IMR-90 (cell line): ENCODE measurements around the gene GFRA4. TPM values are rescaled to one million over a fixed set of nuclear protein-coding genes. Genes with fewer than 3 reads are reported as not detected.

Experiments used
- ATAC-seq: fragments of 200-7000 bp; cut with Tn5 transposase; 2 replicates; pipeline ENCODE4 v1.9.1; 2020; ENCODE audit warnings: low read depth, mild to moderate bottlenecking, moderate library complexity
- BruUV-seq: library from RNA; stranded (reverse); fragments of 400-500 nt; replicated peaks from 2 replicates; lab custom pipeline; 2021; lab: Mats Ljungman, UMichigan
- CTCF ChIA-PET: fragments of 300-600 bp; formaldehyde crosslinking; extraction: SDS; loops from one replicate; lab custom pipeline; 2021; ENCODE audit warnings: antibody characterized with exemption; lab: Yijun Ruan, JAX
- POLR2A ChIA-PET: fragments of 300-600 bp; sonication (Branson Sonifier 250); formaldehyde crosslinking; loops from one replicate; lab custom pipeline; 2022; ENCODE audit warnings: antibody characterized with exemption; ENCODE audit not compliant: unreplicated experiment; lab: Charles Lee
- DNase-seq: peaks from one replicate; pipeline ENCODE4 v3.0.0; 2013
- H2AFZ ChIP-seq: replicated peaks from 2 replicates; pipeline ENCODE3; 2013; ENCODE audit warnings: low read length, mild to moderate bottlenecking; ENCODE audit not compliant: poor library complexity
- H2AK5ac ChIP-seq: 2 replicates; pipeline ENCODE4 v1.6.1; 2013; ENCODE audit warnings: low read depth, low read length, inconsistent platforms
- H2AK9ac ChIP-seq: replicated peaks from 2 replicates; pipeline ENCODE3; 2013; ENCODE audit warnings: mild to moderate bottlenecking, low read depth, low read length, moderate library complexity; ENCODE audit not compliant: poor library complexity
- H2BK120ac ChIP-seq: 2 replicates; pipeline ENCODE4 v1.6.1; 2013; ENCODE audit warnings: low read depth, low read length, inconsistent platforms
- H2BK15ac ChIP-seq: 3 replicates; pipeline ENCODE4 v1.6.1; 2013; ENCODE audit warnings: low read depth, low read length, inconsistent platforms
- H2BK20ac ChIP-seq: 2 replicates; pipeline ENCODE4 v1.6.1; 2013; ENCODE audit warnings: low read depth, mild to moderate bottlenecking, inconsistent platforms, low read length, moderate library complexity
- H2BK5ac ChIP-seq: 2 replicates; pipeline ENCODE4 v1.6.1; 2013; ENCODE audit warnings: mild to moderate bottlenecking, low read depth, low read length, inconsistent platforms; ENCODE audit not compliant: poor library complexity, severe bottlenecking
- H3K14ac ChIP-seq: replicated peaks from 2 replicates; pipeline ENCODE4 v1.6.1; 2013; ENCODE audit warnings: low read depth, low read length, inconsistent platforms
- H3K18ac ChIP-seq: 2 replicates; pipeline ENCODE4 v1.6.1; 2013; ENCODE audit warnings: low read depth, low read length, control low read depth
- H3K23ac ChIP-seq: 2 replicates; pipeline ENCODE4 v1.6.1; 2013; ENCODE audit warnings: low read depth, low read length, inconsistent platforms
- H3K27ac ChIP-seq: 2 replicates; pipeline ENCODE4 v1.5.1; 2013; ENCODE audit warnings: mild to moderate bottlenecking, control low read depth, low read length; ENCODE audit not compliant: insufficient read depth
- H3K27me3 ChIP-seq: 2 replicates; pipeline ENCODE4 v1.6.1; 2013; ENCODE audit warnings: low read length; ENCODE audit not compliant: control insufficient read depth, insufficient read depth
- H3K36me3 ChIP-seq: 2 replicates; pipeline ENCODE4 v1.6.1; 2013; ENCODE audit warnings: low read length, mixed read lengths; ENCODE audit not compliant: control insufficient read depth, insufficient read depth
- H3K4ac ChIP-seq: 2 replicates; pipeline ENCODE4 v1.6.1; 2013; ENCODE audit warnings: low read depth, low read length, inconsistent platforms
- H3K4me1 ChIP-seq: 2 replicates; pipeline ENCODE4 v1.6.1; 2013; ENCODE audit warnings: low read length, mixed read lengths; ENCODE audit not compliant: control insufficient read depth, insufficient read depth
- H3K4me2 ChIP-seq: 2 replicates; pipeline ENCODE4 v1.6.1; 2013; ENCODE audit warnings: low read depth, mild to moderate bottlenecking, control low read depth, low read length, moderate library complexity
- H3K4me3 ChIP-seq: 2 replicates; pipeline ENCODE4 v1.5.1; 2013; ENCODE audit warnings: low read depth, mild to moderate bottlenecking, control low read depth, low read length, moderate library complexity; ENCODE audit not compliant: insufficient read depth
- H3K56ac ChIP-seq: 2 replicates; pipeline ENCODE4 v1.6.1; 2013; ENCODE audit warnings: low read length, inconsistent platforms; ENCODE audit not compliant: insufficient read depth; ENCODE audit errors: extremely low read depth
- H3K79me1 ChIP-seq, 2 experiments: 2 replicates each; pipeline ENCODE4 v1.6.1; 2013; ENCODE audit warnings: low read length in 2 of 2, inconsistent platforms in 1 of 2, low read depth in 1 of 2
- H3K9ac ChIP-seq: 2 replicates; pipeline ENCODE4 v1.6.1; 2013; ENCODE audit warnings: low read depth, low read length, control low read depth
- H3K9me1 ChIP-seq: 2 replicates; pipeline ENCODE4 v1.6.1; 2013; ENCODE audit warnings: low read length, inconsistent platforms; ENCODE audit not compliant: insufficient read depth
- H3K9me3 ChIP-seq: 2 replicates; pipeline ENCODE4 v1.6.1; 2013; ENCODE audit warnings: low read length; ENCODE audit not compliant: control insufficient read depth, insufficient read depth
- H4K20me1 ChIP-seq: 2 replicates; pipeline ENCODE4 v1.6.1; 2013; ENCODE audit warnings: low read length, inconsistent platforms; ENCODE audit not compliant: insufficient read depth
- H4K5ac ChIP-seq: 2 replicates; pipeline ENCODE4 v1.6.1; 2013; ENCODE audit warnings: mild to moderate bottlenecking, low read depth, low read length, control low read depth
- H4K8ac ChIP-seq, 2 experiments: 2 replicates each; pipeline ENCODE4 v1.6.1; 2013; ENCODE audit warnings: low read depth in 2 of 2, low read length in 2 of 2, control low read depth in 1 of 2, inconsistent platforms in 1 of 2
- H4K91ac ChIP-seq: 2 replicates; pipeline ENCODE4 v1.6.1; 2013; ENCODE audit warnings: low read depth, low read length, inconsistent platforms; ENCODE audit not compliant: insufficient read depth
- BHLHE40 ChIP-seq: fragments of 150-350 bp; IDR thresholded peaks from 2 replicates; pipeline ENCODE4 v1.6.1; 2016; ENCODE audit warnings: mild to moderate bottlenecking, low read depth, low read length
- CEBPB ChIP-seq: IDR thresholded peaks from 2 replicates; pipeline ENCODE4 v1.6.1; 2012; ENCODE audit warnings: low read depth, low read length, improper control_type of control experiment
- CHD1 ChIP-seq: IDR thresholded peaks from 2 replicates; pipeline ENCODE4 v1.6.1; 2012; ENCODE audit warnings: low read depth, low read length, improper control_type of control experiment
- FOS ChIP-seq: fragments of 150-350 bp; IDR thresholded peaks from 2 replicates; pipeline ENCODE4 v1.6.1; 2016; ENCODE audit warnings: low read depth, low read length
- MAFK ChIP-seq: IDR thresholded peaks from 2 replicates; pipeline ENCODE4 v1.6.1; 2012; ENCODE audit warnings: low read depth, low read length, improper control_type of control experiment
- MAZ ChIP-seq: IDR thresholded peaks from 2 replicates; pipeline ENCODE4 v1.6.1; 2012; ENCODE audit warnings: low read depth, mild to moderate bottlenecking, low read length, improper control_type of control experiment, moderate library complexity, borderline replicate concordance
- NFE2L2 ChIP-seq: fragments of 150-350 bp; IDR thresholded peaks from 2 replicates; pipeline ENCODE4 v1.6.1; 2016; ENCODE audit warnings: low read depth, mild to moderate bottlenecking, low read length
- POLR2A ChIP-seq: IDR thresholded peaks from 2 replicates; pipeline ENCODE4 v1.6.1; 2012; ENCODE audit warnings: mild to moderate bottlenecking, low read depth, low read length
- RAD21 ChIP-seq: IDR thresholded peaks from 2 replicates; pipeline ENCODE4 v1.6.1; 2012; ENCODE audit warnings: low read length, improper control_type of control experiment
- RCOR1 ChIP-seq: IDR thresholded peaks from 2 replicates; pipeline ENCODE4 v1.6.1; 2012; ENCODE audit warnings: mild to moderate bottlenecking, low read length, improper control_type of control experiment; ENCODE audit not compliant: insufficient replicate concordance
- RFX5 ChIP-seq: IDR thresholded peaks from 2 replicates; pipeline ENCODE4 v1.8.0; 2012; ENCODE audit warnings: low read depth, mild to moderate bottlenecking, low read length, moderate library complexity
- SMC3 ChIP-seq: fragments of 150-350 bp; IDR thresholded peaks from 2 replicates; pipeline ENCODE4 v1.6.1; 2016; ENCODE audit warnings: low read depth, mild to moderate bottlenecking, antibody characterized with exemption, low read length, moderate library complexity
- WGBS, 2 experiments: methylation state at CpG; one replicate each; pipeline versions ENCODE4 v1.1.5 to v1.1.7; 2013; ENCODE audit warnings: missing lambda C conversion rate in 2 of 2; ENCODE audit not compliant: insufficient read length in 1 of 2; ENCODE audit errors: extremely low coverage in 2 of 2; 5-methylcytosine and 5-hydroxymethylcytosine counted together
- dilution Hi-C: fragments of 300-500 bp; cut with HindIII; formaldehyde crosslinking; loops from one replicate; pipeline ENCODE4 v1.14.3; 2018; ENCODE audit warnings: low sequenced_read_pairs; ENCODE audit not compliant: unreplicated experiment
- in situ Hi-C: fragments of 300-500 bp; cut with MboI; formaldehyde crosslinking; loops from 3 replicates; pipeline ENCODE4 v1.14.3; 2019; ENCODE audit warnings: low sequenced_read_pairs, inconsistent platforms, mixed read lengths
- intact Hi-C: fragments of 100-400 bp; cut with micrococcal nuclease; formaldehyde crosslinking; loops from 2 replicates; pipeline ENCODE4 v1.10.0; 2022
- polyA plus RNA-seq, 3 experiments: library from polyadenylated mRNA; depleted of rRNA; stranded (reverse); fragments of >200 nt; gene quantifications; 2 replicates each; pipeline ENCODE4 v1.2.3, GENCODE V29; 2012; ENCODE audit warnings: low replicate concordance in 1 of 3
- total RNA-seq: library from RNA; depleted of rRNA; stranded (reverse); fragments of >200 nt; gene quantifications from 2 replicates; pipeline ENCODE4 v1.2.3, GENCODE V29; 2012
- TF ChIP-seq, protein P1 (sequence below): conservative IDR thresholded peaks from 2 replicates; pipeline ENCODE4 v1.5.1; 2012; ENCODE audit warnings: mild to moderate bottlenecking, low read depth, low read length, improper control_type of control experiment
- TF ChIP-seq, protein P2 (sequence below): fragments of 150-350 bp; IDR thresholded peaks from 2 replicates; pipeline ENCODE4 v1.6.1; 2016; ENCODE audit warnings: low read depth, mild to moderate bottlenecking, low read length, moderate library complexity, borderline replicate concordance
- TF ChIP-seq, protein P3 (sequence below): fragments of 150-350 bp; IDR thresholded peaks from 2 replicates; pipeline ENCODE4 v1.6.1; 2017; ENCODE audit warnings: mild to moderate bottlenecking, antibody characterized with exemption, low read length, low read depth

GFRA4 gene
- total and polyA plus RNA-seq, 2 of the 4 experiments (the other 2 are of a cell fraction), result not detected

DNA sequence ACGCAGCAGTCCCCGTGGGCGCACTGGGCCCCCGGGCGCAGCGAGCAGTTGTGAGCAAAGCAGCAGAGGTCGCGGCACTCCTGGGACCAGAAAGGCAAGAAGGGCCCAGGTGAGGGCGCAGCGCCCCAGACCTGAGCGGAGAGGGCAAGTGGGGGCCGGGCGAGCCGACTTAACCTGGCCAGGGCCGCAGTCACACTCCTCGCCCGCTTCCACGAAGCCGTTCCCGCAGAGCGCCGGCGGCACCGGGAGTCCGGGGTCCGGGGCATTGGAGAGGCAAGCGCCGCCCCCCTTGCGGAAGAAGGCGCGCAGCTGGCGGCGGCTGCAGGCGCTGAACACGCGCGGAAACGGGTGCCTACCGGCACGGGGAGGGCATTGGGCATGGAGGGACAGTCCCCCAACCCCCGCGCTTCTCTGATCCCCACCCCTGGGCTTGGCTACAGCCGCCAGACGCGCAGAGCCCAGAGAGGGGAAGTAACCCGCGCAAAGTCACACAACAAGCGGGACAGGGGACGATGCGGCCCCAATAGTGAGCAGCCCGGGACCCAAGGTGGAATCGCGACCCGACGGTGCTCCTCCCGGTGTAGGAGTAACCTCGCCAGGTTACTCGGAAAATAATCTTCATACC, 9.5 kb upstream of the GFRA4 start:
- H2BK15ac ChIP-seq, result no peak overlapping the region
- no peaks in the 10 kb centered on the region for H3K36me3 ChIP-seq
- in situ Hi-C loops, result no loop called here
- WGBS, 2 experiments, result 9% methylated on average over 33 of the region's 58 CpGs; no CpG with 5 or more reads in 1 of the 2 experiments
- H4K5ac ChIP-seq, result no peak overlapping the region
- no peak overlapping the region for H2AK9ac ChIP-seq
- intact Hi-C loops, result loop anchor here (10.0 kb wide), 1 partner anchor 412 kb away; no protein-coding TSS in a partner anchor
- no TSS peak for BruUV-seq
- ChIA-PET CTCF (interaction anchor here (0.9 kb wide), 1 partner anchor 38 kb away, joined by 5 read pairs; no protein-coding TSS in a partner anchor), POLR2A (no interaction called here)
- H3K9me1 ChIP-seq, result no peaks in the 10 kb centered on the region
- H3K18ac ChIP-seq, result no peak overlapping the region
- no peak overlapping the region for H3K4me3 ChIP-seq
- no peak overlapping the region for H2AK5ac ChIP-seq
- dilution Hi-C loops, result no loop called here
- H3K79me1 ChIP-seq, result no peaks in the 10 kb centered on the region
- no peak overlapping the region for H4K91ac ChIP-seq
- peaks cover 5% of the 10 kb centered on the region; the same call in 1 of the 2 replicates for H3K4me1 ChIP-seq
- H3K27ac ChIP-seq, result no peak overlapping the region
- no peak overlapping the region; the same call in 1 of the 2 replicates for H3K4me2 ChIP-seq
- H2BK120ac ChIP-seq, result no peak overlapping the region
- TF ChIP-seq BHLHE40 (no peak), MAFK (no peak), MAZ (no peak), CHD1 (no peak), RCOR1 (no peak), FOS (no peak), RAD21 (no peak), NFE2L2 (no peak), RFX5 (no peak), CEBPB (no peak), POLR2A (no peak), SMC3 (no peak)
- TF ChIP-seq, protein P1, sequence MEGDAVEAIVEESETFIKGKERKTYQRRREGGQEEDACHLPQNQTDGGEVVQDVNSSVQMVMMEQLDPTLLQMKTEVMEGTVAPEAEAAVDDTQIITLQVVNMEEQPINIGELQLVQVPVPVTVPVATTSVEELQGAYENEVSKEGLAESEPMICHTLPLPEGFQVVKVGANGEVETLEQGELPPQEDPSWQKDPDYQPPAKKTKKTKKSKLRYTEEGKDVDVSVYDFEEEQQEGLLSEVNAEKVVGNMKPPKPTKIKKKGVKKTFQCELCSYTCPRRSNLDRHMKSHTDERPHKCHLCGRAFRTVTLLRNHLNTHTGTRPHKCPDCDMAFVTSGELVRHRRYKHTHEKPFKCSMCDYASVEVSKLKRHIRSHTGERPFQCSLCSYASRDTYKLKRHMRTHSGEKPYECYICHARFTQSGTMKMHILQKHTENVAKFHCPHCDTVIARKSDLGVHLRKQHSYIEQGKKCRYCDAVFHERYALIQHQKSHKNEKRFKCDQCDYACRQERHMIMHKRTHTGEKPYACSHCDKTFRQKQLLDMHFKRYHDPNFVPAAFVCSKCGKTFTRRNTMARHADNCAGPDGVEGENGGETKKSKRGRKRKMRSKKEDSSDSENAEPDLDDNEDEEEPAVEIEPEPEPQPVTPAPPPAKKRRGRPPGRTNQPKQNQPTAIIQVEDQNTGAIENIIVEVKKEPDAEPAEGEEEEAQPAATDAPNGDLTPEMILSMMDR, result no peak
- TF ChIP-seq, protein P2, sequence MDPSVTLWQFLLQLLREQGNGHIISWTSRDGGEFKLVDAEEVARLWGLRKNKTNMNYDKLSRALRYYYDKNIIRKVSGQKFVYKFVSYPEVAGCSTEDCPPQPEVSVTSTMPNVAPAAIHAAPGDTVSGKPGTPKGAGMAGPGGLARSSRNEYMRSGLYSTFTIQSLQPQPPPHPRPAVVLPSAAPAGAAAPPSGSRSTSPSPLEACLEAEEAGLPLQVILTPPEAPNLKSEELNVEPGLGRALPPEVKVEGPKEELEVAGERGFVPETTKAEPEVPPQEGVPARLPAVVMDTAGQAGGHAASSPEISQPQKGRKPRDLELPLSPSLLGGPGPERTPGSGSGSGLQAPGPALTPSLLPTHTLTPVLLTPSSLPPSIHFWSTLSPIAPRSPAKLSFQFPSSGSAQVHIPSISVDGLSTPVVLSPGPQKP, result no peak
- TF ChIP-seq, protein P3, sequence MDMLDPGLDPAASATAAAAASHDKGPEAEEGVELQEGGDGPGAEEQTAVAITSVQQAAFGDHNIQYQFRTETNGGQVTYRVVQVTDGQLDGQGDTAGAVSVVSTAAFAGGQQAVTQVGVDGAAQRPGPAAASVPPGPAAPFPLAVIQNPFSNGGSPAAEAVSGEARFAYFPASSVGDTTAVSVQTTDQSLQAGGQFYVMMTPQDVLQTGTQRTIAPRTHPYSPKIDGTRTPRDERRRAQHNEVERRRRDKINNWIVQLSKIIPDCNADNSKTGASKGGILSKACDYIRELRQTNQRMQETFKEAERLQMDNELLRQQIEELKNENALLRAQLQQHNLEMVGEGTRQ, result no peak
- no peak overlapping the region for H3K9ac ChIP-seq
- H3K56ac ChIP-seq, result no peak overlapping the region
- H2AFZ ChIP-seq, result peak overlapping the region; percentile 69
- ATAC-seq, result no peak
- H4K8ac ChIP-seq, result no peak overlapping the region
- no peak overlapping the region for H2BK5ac ChIP-seq
- H3K4ac ChIP-seq, result no peak overlapping the region
- H3K9me3 ChIP-seq, result no peaks in the 10 kb centered on the region
- H3K23ac ChIP-seq, result no peak overlapping the region
- H3K14ac ChIP-seq, result no peak overlapping the region
- H2BK20ac ChIP-seq, result no peak overlapping the region
- no peaks in the 10 kb centered on the region for H4K20me1 ChIP-seq
- H3K27me3 ChIP-seq, result peaks cover 56% of the 10 kb centered on the region
- no peak for DNase-seq
